GM18517 (cell line): Measurements from ENCODE around the gene CREB3.

ENCODE experiments used
- ATAC-seq: cut with Tn5 transposase; IDR thresholded peaks from one replicate; pipeline ENCODE4 v1.9.1; 2021; ENCODE audit warnings: mild to moderate bottlenecking, moderate library complexity; ENCODE audit not compliant: unreplicated experiment

The CREB3 gene

DNA sequence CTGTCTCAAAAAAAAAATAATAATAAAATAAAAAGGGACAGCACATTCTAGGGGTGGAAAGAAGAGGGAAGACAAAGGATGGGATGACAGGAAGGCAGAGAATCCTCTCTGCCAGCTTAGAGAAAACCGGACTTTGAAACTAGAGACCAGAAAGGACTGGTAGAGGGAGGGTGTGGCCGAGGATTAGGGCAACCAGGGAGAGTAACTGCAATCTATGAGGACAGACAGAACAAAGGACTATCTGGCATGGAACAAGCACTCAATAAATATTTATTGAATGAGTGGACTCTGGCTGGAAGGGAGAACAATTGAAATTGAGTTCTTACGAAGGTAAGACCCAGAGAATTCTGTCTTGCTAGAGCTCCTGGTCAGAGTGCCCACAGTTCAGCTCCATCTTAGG, 14.1 kb downstream of the CREB3 start:
- ATAC-seq: no peak

DNA sequence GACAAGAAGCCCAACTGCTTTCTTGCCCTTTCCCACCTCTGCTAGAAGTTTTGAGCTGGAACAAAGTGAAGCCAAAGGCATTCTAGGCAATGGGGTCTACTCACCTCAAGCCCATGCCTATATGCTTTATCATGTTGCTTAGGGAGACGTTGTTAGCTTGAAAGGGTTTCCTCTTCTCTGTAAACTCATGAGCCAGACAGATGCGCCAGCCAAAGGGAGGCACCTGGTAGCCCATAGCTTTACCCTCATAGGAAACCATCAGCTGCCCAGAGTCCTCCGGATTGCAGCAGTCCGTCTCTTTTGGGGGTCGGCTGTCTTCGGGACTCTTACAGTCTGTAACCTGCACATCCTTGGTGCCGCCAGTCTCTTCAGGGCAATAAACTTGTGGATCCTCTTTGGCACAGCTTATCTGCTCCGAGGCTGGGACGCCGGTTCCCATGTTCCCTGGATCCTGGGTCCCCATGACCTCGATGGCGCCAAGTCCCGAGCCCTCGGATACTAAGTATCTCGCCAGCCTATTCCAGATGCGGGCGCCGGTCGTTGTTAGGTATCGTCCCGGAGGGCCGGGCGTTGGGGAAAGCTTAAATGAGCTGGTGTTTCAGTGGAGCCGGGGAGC, 15.9 kb downstream of the CREB3 start:
- ATAC-seq: peak; percentile 5

DNA sequence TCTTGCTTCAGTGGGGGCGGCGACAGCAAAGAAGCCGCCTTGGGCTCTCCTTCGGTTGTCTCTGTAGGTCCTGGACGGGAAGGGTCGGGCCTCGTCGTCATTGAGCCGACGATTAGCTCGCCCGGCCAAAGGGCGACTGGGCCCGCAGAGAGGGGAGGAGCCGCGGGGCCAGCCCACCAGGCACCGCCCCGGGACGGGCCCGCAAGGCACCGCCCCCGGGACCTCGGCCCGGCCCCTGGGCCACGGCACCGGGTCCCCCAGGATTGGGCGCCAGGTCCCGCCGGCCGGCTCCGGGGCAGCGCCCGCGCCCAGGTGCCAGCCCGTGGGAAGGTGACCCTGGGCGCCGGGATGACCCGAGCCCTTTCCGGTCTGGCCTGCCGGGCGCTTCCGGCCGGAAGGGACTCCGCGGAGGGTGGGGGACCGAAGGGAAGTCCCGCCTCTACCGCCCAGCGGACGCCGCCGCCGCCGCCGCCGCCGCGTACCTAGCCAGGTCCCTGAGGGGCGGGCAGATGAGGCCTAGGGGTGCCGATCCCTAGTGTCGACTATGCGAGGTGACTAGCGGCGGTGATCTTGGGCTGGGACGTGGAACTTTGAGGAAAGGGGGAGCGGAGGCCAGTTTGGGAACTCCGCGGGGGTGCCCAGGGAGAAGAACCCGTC, 16.5 kb downstream of the CREB3 start, which contains the start of the genes GBA2 and RGP1:
Gene GBA2 (minus strand): TSS at position 371 of the 657 bp plus-strand sequence. CDS start 524 bp downstream, outside the sequence.
Gene RGP1 (plus strand): TSS at position 430 of the 657 bp plus-strand sequence. CDS start 469 bp downstream, outside the sequence.
- peak; percentile 62 for ATAC-seq

DNA sequence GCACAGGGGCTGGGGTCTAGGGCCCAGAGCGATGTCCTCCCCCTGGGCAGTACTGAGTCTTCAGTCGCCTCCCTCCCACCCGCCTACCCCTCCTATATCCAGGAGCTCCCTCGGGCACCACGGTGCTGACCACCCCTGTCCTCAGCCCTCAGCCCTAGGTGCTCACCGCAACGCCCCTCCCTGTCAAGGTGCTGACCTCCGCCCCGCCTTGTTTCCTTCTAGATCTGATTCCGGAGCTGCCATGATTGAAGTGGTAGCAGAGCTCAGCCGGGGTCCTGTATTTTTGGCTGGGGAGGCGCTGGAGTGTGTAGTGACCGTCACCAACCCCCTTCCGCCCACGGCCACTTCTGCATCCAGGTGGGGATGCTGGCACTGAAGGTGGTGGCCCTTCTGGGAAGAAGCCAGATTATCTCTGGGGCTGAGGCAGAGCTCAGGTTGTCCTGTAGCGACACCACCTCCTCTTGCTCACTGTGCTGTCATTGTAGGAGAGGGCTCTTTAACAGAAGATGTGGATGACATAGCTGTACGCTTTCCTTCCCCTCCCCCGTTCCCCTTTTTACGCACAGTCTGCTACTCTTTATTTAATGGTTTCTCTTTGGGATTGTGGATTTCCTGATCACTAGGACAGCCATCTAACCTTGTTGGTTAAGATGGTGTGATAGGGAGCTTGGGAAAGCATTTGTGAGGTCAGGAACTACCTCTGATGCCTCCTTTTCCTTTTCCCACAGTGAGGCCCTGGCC, 17.2 kb downstream of the CREB3 start:
- ATAC-seq: peak; percentile 17

DNA sequence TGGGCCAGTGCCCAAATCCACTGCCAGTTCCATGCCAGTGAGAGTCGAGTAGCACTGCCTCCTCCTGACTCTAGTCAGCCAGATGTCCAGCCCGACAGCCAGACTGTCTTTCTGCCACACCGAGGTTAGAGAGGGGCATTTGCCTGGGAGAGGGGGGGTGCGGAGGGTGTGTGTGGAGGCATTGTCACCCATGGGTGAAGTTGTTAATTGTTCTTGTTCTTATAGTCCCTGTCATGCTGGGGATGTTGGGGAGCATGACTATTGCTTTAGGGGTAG, 17.7 kb downstream of the CREB3 start:
- no peak for ATAC-seq

GRCh38 chr9:35753466-35753865, 21.0 kb downstream of the CREB3 start:
- no peak for ATAC-seq

GRCh38 chr9:35754264-35754663, 21.8 kb downstream of the CREB3 start, which contains the start of gene MSMP:
Gene MSMP, minus strand, starts transcription at chr9:35754276. Its CDS starts 147 bp downstream, at chr9:35754129.
- ATAC-seq: no peak

DNA sequence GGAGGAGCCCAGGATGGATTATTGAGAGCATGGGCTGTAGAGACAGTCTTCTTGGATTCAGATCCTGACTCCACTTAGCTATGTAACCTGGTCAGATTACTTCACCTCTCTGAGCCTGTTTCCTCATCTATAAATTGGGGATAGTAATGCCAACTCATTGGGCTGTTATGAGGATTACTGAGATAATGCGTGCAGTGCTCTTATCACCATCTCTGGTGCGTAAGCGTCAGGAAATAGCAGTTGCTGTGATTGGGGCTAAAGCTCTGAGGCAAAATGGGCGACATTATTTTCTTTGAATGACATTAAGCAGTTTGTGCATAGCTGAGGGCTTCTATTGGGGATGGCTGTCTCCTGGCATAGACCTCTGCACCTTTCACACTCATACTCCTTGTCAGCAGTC, 22.6 kb downstream of the CREB3 start:
- ATAC-seq: no peak

DNA sequence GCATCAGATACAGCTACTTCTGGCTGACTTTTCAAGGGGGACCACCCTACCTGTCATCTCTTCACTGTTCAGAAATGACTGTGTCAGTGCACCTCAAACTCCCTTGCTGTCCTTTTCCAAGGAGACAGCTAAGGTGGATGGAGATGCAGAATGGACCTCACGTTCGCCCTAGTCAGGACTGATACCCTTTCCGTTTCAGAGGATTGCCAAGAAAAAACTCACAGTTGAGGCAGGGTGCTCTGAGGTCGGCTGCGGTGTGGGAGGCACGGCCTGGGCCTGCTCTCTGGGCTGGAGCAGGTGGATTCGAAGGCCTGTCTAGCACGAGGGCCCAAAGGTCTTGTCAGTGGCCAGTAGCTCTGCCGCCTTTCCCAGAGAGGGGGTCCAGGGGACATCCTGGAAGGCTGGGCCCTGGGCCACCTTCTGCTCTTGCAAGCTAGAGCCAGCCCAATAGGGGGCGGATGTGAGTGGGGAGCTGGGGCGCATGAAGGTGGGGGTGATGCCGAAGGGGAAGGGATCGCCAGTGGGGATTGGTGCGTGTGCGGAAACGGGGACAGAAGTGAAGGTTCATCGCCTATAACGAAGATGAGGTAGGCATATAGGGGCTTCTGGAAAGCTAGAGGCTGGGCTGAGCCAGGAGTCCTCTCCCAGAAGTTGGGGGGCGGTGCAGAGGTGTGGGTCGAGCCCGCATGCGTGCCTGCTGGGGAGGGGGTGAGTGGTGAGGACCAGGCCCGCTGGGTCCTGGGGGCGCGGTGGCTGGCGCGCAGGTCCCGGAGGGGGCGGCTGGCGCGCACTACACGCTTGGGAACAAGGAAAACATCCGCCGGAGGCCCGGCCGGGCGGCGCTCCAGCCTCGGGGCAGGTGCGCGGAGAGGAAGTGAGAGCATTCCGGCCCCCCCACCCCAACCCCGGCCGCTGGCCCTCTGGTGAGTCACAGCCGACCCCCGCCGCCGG, 24.1 kb downstream of the CREB3 start:
- ATAC-seq: peak; percentile 52

DNA sequence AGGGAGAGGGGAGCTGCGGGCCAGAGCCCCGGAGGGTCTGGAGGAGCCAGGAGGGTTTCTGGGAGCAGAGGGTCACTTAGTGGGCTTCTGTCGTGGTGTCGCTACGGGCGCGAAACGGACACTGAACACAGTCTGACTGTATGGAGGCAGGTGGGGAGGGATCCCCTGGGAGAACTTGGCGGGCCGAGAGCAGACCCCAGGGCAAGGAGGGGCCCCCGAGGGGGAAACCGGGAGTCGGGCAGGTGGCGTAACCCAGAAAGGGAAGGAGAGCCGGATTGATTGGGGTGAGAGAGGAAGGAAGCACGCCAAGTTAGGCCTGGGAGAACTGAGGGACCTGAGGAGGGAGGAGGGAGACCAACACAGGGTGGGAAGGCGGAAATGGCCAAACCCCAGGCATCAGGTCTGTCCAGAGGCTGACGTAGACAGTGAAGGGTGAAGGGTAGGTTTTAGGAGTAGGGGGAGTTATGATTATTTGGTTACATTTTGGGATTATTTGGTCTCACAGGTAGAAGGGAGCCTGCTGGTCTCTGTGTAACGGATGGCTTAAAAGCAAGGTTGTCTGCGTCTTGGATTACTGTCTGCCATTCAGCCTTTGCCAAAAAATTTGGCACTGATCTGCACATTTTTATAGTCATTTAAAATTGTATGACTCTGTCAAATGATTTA, 24.9 kb downstream of the CREB3 start:
- peak; percentile 38 for ATAC-seq

GRCh38 chr9:35757892-35758275, 25.4 kb downstream of the CREB3 start:
- ATAC-seq: no peak

DNA sequence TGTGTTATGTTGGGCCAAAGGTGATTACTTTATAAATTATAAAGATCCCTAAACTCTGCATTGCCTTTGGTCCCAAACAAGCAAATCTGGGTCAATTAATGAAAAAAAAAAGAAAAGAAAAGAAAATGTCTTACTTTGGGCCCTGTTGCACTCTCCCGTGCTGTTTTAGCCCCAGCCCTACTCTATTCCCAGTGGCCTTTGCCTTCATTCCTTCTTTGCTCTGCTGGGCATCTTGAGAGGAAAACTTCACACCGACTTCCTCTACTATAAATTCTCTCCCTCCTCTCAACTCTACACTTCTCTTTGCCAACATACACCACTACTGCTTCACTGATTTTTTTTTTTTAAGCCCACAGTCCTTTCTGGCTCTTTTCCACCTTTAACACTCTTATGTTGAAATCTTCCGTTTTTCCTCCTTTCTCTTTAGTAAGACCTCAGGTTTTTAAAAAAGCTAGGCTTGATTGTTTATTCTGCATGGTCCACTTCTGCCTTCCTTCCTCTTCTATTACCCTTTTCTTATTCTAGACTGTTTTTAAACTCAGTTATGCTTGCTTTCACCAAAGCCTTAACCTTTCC, 26.1 kb downstream of the CREB3 start:
- ATAC-seq: no peak

DNA sequence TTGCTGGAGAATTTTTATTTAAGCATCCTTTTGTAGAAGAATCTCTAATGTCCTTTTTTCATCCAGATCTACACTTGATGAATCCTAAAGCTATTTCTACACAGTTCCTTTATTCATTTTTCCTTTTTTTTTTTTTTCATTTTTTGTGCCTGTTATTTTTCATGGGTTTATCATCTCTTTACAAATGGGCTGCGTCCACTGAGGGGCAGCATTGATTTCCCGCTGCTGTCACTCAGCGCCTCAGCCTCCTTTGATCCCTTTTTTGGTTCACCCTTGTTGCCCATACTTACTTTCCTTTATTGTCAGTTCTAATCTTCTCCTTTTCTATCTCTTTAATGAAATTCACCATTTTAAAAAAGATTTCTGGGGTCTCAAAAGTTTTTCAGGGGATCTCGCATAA, 27.3 kb downstream of the CREB3 start:
- no peak for ATAC-seq

GRCh38 chr9:35760651-35761050, 28.2 kb downstream of the CREB3 start:
- ATAC-seq: no peak

DNA sequence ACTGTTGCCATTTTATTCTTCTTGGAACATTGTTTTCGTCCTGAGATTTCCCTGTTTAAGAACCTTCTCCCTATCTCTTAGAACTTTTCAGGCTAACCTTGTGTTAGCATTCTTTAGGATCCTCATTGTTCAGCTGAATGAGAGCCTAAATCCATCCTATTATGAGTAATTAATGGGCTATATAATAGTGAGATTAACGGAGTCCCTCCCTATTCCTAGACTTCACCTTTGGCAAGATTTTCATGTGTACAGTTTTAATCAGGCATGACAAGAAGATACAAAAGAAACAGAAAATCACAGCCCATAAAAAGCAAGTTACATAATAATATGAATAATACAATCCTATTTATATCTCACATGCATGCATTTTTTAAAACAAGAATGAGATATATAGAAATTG, 30.7 kb downstream of the CREB3 start:
- no peak for ATAC-seq

DNA sequence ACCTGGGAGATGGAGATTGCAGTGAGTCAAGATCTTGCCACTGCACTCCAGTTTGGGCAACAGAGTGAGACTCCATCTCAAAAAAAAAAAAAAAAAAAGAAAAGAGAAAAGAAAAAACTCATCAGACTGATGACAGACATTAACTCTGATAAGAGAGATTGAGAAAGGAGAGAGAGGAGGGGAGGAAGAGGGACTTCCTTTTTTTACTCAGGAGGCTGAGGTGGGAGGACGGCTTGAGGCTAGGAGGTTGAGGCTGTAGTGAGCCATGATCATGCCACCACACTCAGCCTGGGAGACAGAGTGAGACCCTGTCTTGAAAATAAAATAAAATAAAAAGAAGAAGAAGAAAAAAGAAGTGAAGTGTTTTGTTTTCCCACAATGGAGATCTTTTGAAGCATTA, 31.3 kb downstream of the CREB3 start:
- no peak for ATAC-seq

DNA sequence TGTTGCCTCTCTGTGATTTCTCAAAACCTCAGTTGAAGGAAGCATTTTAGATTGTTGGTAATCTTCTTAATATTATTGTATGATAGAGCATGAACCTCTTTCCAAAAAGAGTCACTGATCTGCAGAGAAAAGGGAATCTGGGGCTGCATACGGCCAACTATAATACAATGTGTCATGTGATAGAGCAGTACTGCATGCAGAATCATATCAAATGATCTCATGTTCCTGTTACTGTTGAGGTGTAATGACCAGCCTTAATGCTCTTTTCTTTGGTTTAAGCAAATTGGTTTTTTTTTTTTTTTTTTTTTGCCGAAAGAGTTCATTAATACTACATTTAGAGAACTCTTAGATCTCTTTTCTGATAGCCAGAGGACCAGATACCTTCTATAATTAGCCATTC, 34.5 kb downstream of the CREB3 start:
- no peak for ATAC-seq

- no peak for ATAC-seq
These were observed 35.0 kb downstream of the CREB3 start for GRCh38 chr9:35767458-35767857.

- no peak for ATAC-seq
These were observed 37.3 kb downstream of the CREB3 start for GRCh38 chr9:35769763-35770162.

DNA sequence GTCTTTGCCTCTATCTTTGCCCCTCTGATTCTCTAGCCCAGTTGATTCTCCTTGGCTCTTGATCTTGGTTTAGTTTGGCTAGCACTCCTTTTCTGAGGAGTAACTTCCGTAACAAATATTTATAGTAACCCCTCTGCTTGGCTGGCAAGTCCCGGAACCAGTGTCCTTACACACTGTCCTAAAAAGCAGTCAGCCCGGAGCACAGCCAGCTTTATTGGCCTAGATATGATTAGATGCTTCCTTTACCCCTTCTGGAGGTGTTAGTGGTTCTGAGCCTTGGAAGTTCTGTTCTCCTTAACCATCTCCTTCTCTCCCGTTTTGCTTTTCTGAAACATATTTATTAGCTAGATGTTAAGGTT, 38.6 kb downstream of the CREB3 start:
- ATAC-seq: no peak
